B cell (primary cell): Measurements from ENCODE around the gene KISS1.

ENCODE experiments used
- EZH2 ChIP-seq: IDR thresholded peaks from 2 replicates; pipeline ENCODE4 v1.6.1; 2012; ENCODE audit warnings: borderline replicate concordance, low read depth, mild to moderate bottlenecking, moderate library complexity, low read length; ENCODE audit not compliant: insufficient read depth, poor library complexity, severe bottlenecking
- TF ChIP-seq, protein P1 (sequence below): fragments of 200-600 bp; IDR thresholded peaks from one replicate; pipeline ENCODE4 v1.8.0; 2022; ENCODE audit warnings: antibody characterized with exemption, mild to moderate bottlenecking

- TF ChIP-seq, protein P1, sequence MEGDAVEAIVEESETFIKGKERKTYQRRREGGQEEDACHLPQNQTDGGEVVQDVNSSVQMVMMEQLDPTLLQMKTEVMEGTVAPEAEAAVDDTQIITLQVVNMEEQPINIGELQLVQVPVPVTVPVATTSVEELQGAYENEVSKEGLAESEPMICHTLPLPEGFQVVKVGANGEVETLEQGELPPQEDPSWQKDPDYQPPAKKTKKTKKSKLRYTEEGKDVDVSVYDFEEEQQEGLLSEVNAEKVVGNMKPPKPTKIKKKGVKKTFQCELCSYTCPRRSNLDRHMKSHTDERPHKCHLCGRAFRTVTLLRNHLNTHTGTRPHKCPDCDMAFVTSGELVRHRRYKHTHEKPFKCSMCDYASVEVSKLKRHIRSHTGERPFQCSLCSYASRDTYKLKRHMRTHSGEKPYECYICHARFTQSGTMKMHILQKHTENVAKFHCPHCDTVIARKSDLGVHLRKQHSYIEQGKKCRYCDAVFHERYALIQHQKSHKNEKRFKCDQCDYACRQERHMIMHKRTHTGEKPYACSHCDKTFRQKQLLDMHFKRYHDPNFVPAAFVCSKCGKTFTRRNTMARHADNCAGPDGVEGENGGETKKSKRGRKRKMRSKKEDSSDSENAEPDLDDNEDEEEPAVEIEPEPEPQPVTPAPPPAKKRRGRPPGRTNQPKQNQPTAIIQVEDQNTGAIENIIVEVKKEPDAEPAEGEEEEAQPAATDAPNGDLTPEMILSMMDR = no peak
- no peak for TF ChIP-seq EZH2
Observed at GRCh38 chr1:204201348-204202040, 5.2 kb upstream of the KISS1 start.
